Hepatocyte (in vitro differentiated cells): Measurements from ENCODE around the gene HS3ST4.

Experiments used
- CTCF ChIP-seq: fragments of 200-600 bp; sonication (generic); IDR thresholded peaks from 2 replicates; pipeline ENCODE4 v1.5.1; 2016; ENCODE audit warnings: antibody characterized with exemption, mild to moderate bottlenecking; ENCODE audit not compliant: poor library complexity
- EZH2 ChIP-seq: fragments of 200-600 bp; sonication (generic); IDR thresholded peaks from 2 replicates; pipeline ENCODE4 v1.6.1; 2016; ENCODE audit warnings: antibody characterized with exemption, mild to moderate bottlenecking, borderline replicate concordance

DNA sequence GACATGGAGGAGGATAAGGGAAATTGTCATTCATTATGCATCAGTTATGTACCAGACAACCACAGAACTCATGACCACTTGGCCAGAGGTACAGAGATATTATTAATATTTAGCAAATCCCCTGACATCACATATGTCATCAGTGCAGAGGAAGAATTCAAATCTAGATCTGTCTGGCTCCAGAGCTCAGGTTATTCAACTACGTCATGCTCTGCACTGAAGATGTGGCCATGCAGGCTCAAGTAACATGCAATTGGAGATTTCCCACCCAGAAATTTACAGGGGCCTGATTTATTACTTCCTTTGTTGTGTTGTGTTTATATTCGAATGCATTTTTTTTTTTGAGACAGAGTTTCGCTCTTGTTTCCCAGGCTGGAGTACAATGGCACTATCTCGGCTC is 224.3 kb downstream of the HS3ST4 start:
- TF ChIP-seq CTCF (no peak), EZH2 (no peak)
